Measurements from ENCODE around the gene MBNL2.
"Not testable (repeated sequence)": the region's sequence is repeated elsewhere in the genome, so short reads cannot be mapped to it uniquely, and the experiment has no call there.

The MBNL2 gene

GRCh38 chr13:97329331-97329730 lies 107.2 kb downstream of the MBNL2 start:
- no peak for DNase-seq

- no peak for DNase-seq
Measured at GRCh38 chr13:97330448-97330847, 108.3 kb downstream of the MBNL2 start.

GRCh38 chr13:97332742-97333141 lies 110.6 kb downstream of the MBNL2 start:
- DNase-seq, result no peak

- no peak for DNase-seq
Measured at GRCh38 chr13:97333983-97334382, 111.8 kb downstream of the MBNL2 start.

- no peak for DNase-seq
Measured at GRCh38 chr13:97334690-97335089, 112.6 kb downstream of the MBNL2 start.

- DNase-seq, result no peak
Measured at GRCh38 chr13:97335488-97336134, 113.5 kb downstream of the MBNL2 start.

GRCh38 chr13:97337985-97338499 lies 115.9 kb downstream of the MBNL2 start:
- no peak for DNase-seq

- DNase-seq, result no peak
Measured at GRCh38 chr13:97338571-97338970, 116.4 kb downstream of the MBNL2 start.

GRCh38 chr13:97339019-97339987 lies 117.2 kb downstream of the MBNL2 start:
- no peak for DNase-seq

GRCh38 chr13:97339988-97340749 lies 118.0 kb downstream of the MBNL2 start:
- no peak for DNase-seq

GRCh38 chr13:97341135-97341534 lies 119.0 kb downstream of the MBNL2 start:
- DNase-seq, result no peak

GRCh38 chr13:97342136-97342535 lies 120.0 kb downstream of the MBNL2 start:
- no peak for DNase-seq

- DNase-seq, result no peak
Measured at GRCh38 chr13:97342936-97343335, 120.8 kb downstream of the MBNL2 start.

- peak in 1 of 2 experiments; percentile 18 for DNase-seq
Measured at GRCh38 chr13:97344265-97345175, 122.4 kb downstream of the MBNL2 start.

GRCh38 chr13:97346097-97346496 lies 124.0 kb downstream of the MBNL2 start:
- no peak for DNase-seq

- DNase-seq, result no peak
Measured at GRCh38 chr13:97346561-97347254, 124.6 kb downstream of the MBNL2 start.

- DNase-seq, result no peak
Measured at GRCh38 chr13:97347255-97347932, 125.3 kb downstream of the MBNL2 start.

- no peak for DNase-seq
Measured at GRCh38 chr13:97348569-97349100, 126.5 kb downstream of the MBNL2 start.

- not testable (repeated sequence) for DNase-seq
Measured at GRCh38 chr13:97352012-97352411, 129.9 kb downstream of the MBNL2 start.

- no peak for DNase-seq
Measured at GRCh38 chr13:97352815-97353214, 130.7 kb downstream of the MBNL2 start.

All from NCI-H187 (cell line).